K562 (cell line): ENCODE measurements around the gene FDPS. TPM values are rescaled to one million over a fixed set of nuclear protein-coding genes. Genes with fewer than 3 reads are reported as not detected.
A peak's percentile ranks its signal among the peaks of the same experiment; 100 is the strongest.

ENCODE experiments used
- FOXA3 ChIP-seq, 2 experiments: fragments of 450-650 bp in 1 of 2; sonication (generic) in 1 of 2; formaldehyde crosslinking; IDR thresholded peaks in 1 of 2; conservative IDR thresholded peaks in 1 of 2; 2 replicates each; pipeline versions ENCODE4 v1.4.0 to v1.8.0; 2020 to 2022; ENCODE audit warnings: mild to moderate bottlenecking in 2 of 2, missing genetic modification reagents in 1 of 2
- TFAP4 ChIP-seq: sonication (generic); formaldehyde crosslinking; IDR thresholded peaks from 2 replicates; pipeline ENCODE4 v1.8.0; 2022; ENCODE audit warnings: missing genetic modification reagents, mild to moderate bottlenecking, moderate library complexity, borderline replicate concordance
- ZNF395 ChIP-seq: fragments of 200-800 bp; sonication (Bioruptor generic); IDR thresholded peaks from 2 replicates; pipeline ENCODE4 v1.6.1; 2017; ENCODE audit warnings: missing genetic modification characterization, missing compliant biosample characterization
- polyA plus RNA-seq, 8 experiments: library from polyadenylated mRNA; depleted of rRNA in 4 of 8; stranded (reverse) in 5 of 8; unstranded in 3 of 8; fragments of >200 nt; fragmentation: Nextera tagmentation in 2 of 8; fragmentation: Illumina TruSeq in 1 of 8; extraction: Ambion mirVana in 2 of 8; extraction: Trizol in 1 of 8; gene quantifications; 2 replicates each; pipeline versions ENCODE4 v1.2.1 to v1.2.3, GENCODE V29; 2011 to 2014; ENCODE audit warnings: inconsistent platforms in 1 of 8, missing spikeins in 1 of 8
- total RNA-seq, 7 experiments: library from RNA; depleted of rRNA in 6 of 7; stranded (reverse); fragments of >200 nt in 6 of 7; fragmentation: Illumina TruSeq in 2 of 7; extraction: Trizol in 2 of 7; gene quantifications; 2 replicates each; pipeline versions ENCODE4 v1.2.1 to v1.2.3, GENCODE V29; 2011 to 2021; ENCODE audit warnings: low replicate concordance in 1 of 7
- TF ChIP-seq, protein P1 (sequence below): fragments of 450-650 bp; IDR thresholded peaks from 2 replicates; pipeline ENCODE4 v1.6.1; 2017; ENCODE audit warnings: mild to moderate bottlenecking, moderate library complexity

FDPS gene
- total and polyA plus RNA-seq, 9 of the 15 experiments (the other 6 are each of a cell fraction or from before 2014, with no cell fraction given), result 247 to 884 (median 360) TPM

DNA sequence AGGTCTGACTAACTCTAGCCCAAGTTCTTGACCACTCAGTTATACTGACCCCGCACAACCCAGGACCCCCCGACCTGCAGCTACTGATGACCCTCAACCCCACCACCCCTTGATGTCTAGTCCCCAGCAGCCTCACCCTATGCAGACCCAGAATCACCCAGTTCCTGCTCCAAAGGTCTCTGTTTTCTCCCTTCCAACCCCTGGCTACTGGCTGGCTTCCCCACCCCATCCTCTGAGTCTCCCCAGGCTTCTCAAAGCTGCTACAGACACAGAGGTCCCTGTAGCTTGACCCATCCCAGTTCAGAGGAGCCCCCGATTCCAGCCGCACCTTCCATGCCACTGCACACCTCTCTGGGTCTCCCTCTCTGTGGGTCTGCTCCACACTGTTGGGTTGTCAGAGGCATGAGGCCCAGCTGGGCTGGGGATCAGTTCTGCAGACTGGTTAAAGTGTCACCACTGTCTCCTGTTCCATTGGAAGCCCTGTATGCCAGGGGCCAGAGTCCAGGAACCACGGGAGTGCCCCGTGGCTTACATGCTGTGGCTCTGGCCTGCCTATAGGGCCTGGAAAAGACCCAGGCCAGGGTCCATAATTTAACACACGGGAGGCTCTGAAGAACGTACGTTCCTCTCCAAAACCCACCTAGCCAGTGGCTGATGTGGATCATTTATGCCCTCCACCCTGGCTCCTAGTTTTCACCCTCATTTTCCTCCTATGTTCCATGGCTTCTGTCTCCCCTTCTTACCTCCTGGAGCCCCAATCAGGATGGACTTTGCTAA is 7.9 kb upstream of the FDPS start (continued):
- no peak for TF ChIP-seq TFAP4 (CRISPR knock-in tag)
- TF ChIP-seq ZNF395 (CRISPR knock-in tag), result no peak
- TF ChIP-seq FOXA3 (CRISPR knock-in tag; conservative IDR thresholded peaks at IDR 0.05 in 1 of 2, IDR thresholded peaks at IDR 0.05 in 1 of 2), result 0 out of 4 replicates have a peak, but pooled peaks of 1 of the 2 experiments have one; percentile 17
- TF ChIP-seq, protein P1, sequence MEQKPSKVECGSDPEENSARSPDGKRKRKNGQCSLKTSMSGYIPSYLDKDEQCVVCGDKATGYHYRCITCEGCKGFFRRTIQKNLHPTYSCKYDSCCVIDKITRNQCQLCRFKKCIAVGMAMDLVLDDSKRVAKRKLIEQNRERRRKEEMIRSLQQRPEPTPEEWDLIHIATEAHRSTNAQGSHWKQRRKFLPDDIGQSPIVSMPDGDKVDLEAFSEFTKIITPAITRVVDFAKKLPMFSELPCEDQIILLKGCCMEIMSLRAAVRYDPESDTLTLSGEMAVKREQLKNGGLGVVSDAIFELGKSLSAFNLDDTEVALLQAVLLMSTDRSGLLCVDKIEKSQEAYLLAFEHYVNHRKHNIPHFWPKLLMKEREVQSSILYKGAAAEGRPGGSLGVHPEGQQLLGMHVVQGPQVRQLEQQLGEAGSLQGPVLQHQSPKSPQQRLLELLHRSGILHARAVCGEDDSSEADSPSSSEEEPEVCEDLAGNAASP, result no peak
